B cell (primary cell): ENCODE measurements around the gene ABTB2.

Experiments used
- CTCF ChIP-seq: fragments of 200-600 bp; IDR thresholded peaks from one replicate; pipeline ENCODE4 v1.8.0; 2022; ENCODE audit warnings: antibody characterized with exemption, mild to moderate bottlenecking
- EZH2 ChIP-seq: IDR thresholded peaks from 2 replicates; pipeline ENCODE4 v1.6.1; 2012; ENCODE audit warnings: borderline replicate concordance, low read depth, mild to moderate bottlenecking, moderate library complexity, low read length; ENCODE audit not compliant: insufficient read depth, poor library complexity, severe bottlenecking

GRCh38 chr11:34344768-34345539 is 12.9 kb downstream of the ABTB2 start:
- no peak for TF ChIP-seq CTCF
- no peak for TF ChIP-seq EZH2
